Loucy (cell line): ENCODE data around the gene ADARB2.

Experiments used
- H2AFZ ChIP-seq: fragments of 200-600 bp; sonication (generic); 2 replicates; pipeline ENCODE4 v1.6.0; 2016; ENCODE audit warnings: antibody characterized with exemption, mild to moderate bottlenecking, low read length, moderate library complexity
- H3F3A ChIP-seq: fragments of 200-600 bp; 2 replicates; pipeline ENCODE4 v1.6.0; 2016; ENCODE audit warnings: antibody characterized with exemption, low read depth, mild to moderate bottlenecking
- H3K27me3 ChIP-seq: fragments of 200-600 bp; sonication (generic); 2 replicates; pipeline ENCODE4 v1.6.1; 2014; ENCODE audit warnings: low read length, mild to moderate bottlenecking; ENCODE audit not compliant: insufficient read depth, poor library complexity, severe bottlenecking
- H3K36me3 ChIP-seq: fragments of 200-600 bp; sonication (generic); 2 replicates; pipeline ENCODE4 v1.6.1; 2016; ENCODE audit warnings: low read length; ENCODE audit not compliant: insufficient read depth
- H3K4me1 ChIP-seq: fragments of 200-600 bp; sonication (generic); 2 replicates; pipeline ENCODE4 v1.5.1; 2014; ENCODE audit warnings: low read length, mild to moderate bottlenecking; ENCODE audit not compliant: insufficient read depth, poor library complexity, severe bottlenecking
- H3K4me2 ChIP-seq: fragments of 200-600 bp; sonication (generic); 2 replicates; pipeline ENCODE4 v1.6.0; 2014; ENCODE audit warnings: antibody characterized with exemption, low read length, low read depth, mild to moderate bottlenecking; ENCODE audit not compliant: poor library complexity, severe bottlenecking
- H3K4me3 ChIP-seq: fragments of 200-600 bp; sonication (generic); 2 replicates; pipeline ENCODE4 v1.5.1; 2014; ENCODE audit warnings: low read length, mild to moderate bottlenecking, mixed read lengths; ENCODE audit not compliant: poor library complexity, severe bottlenecking
- H3K79me2 ChIP-seq: fragments of 200-600 bp; sonication (generic); 2 replicates; pipeline ENCODE4 v1.6.1; 2014; ENCODE audit warnings: low read length; ENCODE audit not compliant: insufficient read depth
- H3K9ac ChIP-seq: fragments of 200-600 bp; sonication (generic); 2 replicates; pipeline ENCODE4 v1.6.0; 2014; ENCODE audit warnings: mild to moderate bottlenecking, low read depth, low read length, moderate library complexity; ENCODE audit not compliant: poor library complexity, severe bottlenecking
- H3K9me2 ChIP-seq: fragments of 200-600 bp; sonication (generic); replicated peaks from 2 replicates; pipeline ENCODE4 v1.6.1; 2016; ENCODE audit warnings: low read depth, low read length, mixed read lengths
- H3K9me3 ChIP-seq: fragments of 200-600 bp; sonication (generic); 2 replicates; pipeline ENCODE4 v1.6.1; 2014; ENCODE audit warnings: mild to moderate bottlenecking, antibody characterized with exemption, low read length, low read depth; ENCODE audit not compliant: insufficient read depth
- H4K20me1 ChIP-seq: fragments of 200-600 bp; sonication (generic); 2 replicates; pipeline ENCODE4 v1.6.0; 2014; ENCODE audit warnings: antibody characterized with exemption, low read length, mild to moderate bottlenecking; ENCODE audit not compliant: insufficient read depth, poor library complexity, severe bottlenecking
- EZH2phosphoT487 ChIP-seq: fragments of 200-600 bp; IDR thresholded peaks from 2 replicates; pipeline ENCODE4 v1.6.1; 2018; ENCODE audit warnings: antibody characterized with exemption, mild to moderate bottlenecking, moderate library complexity, borderline replicate concordance
- TF ChIP-seq, protein P1 (sequence below): fragments of 200-600 bp; sonication (generic); conservative IDR thresholded peaks from 2 replicates; pipeline ENCODE4 v1.5.1; 2014; ENCODE audit warnings: mild to moderate bottlenecking, antibody characterized with exemption, low read length

ADARB2 gene

DNA sequence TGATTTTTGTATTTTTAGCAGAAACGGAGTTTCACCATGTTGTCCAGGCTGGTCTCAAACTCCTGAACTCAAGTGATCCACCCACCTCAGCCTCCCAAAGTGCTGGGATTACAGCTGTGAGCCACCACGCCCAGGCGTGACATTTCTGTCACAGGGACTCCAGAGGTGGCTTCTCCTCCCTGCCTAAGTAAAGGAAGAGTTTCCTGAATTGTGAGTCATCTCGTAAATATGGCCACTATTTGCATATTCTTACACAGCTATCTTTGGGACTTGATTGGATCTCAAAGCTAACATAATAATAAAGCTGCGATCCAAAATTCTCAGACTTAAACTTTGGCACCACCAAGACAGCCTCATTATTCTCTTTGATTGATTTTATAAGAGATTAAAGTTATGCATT is 50.1 kb downstream of the ADARB2 start:
- Histone ChIP-seq H3F3A (no peaks in the 10 kb centered on the region), H3K27me3 (peaks cover 5% of the 10 kb centered on the region), H3K4me3 (no peak overlapping the region), H3K9ac (no peak overlapping the region), H3K4me2 (no peak overlapping the region), H3K4me1 (no peaks in the 10 kb centered on the region), H2AFZ (no peak overlapping the region), H3K36me3 (no peaks in the 10 kb centered on the region), H4K20me1 (no peaks in the 10 kb centered on the region), H3K79me2 (no peaks in the 10 kb centered on the region), H3K9me2 (no peaks in the 10 kb centered on the region), H3K9me3 (no peaks in the 10 kb centered on the region)
- TF ChIP-seq, protein P1, sequence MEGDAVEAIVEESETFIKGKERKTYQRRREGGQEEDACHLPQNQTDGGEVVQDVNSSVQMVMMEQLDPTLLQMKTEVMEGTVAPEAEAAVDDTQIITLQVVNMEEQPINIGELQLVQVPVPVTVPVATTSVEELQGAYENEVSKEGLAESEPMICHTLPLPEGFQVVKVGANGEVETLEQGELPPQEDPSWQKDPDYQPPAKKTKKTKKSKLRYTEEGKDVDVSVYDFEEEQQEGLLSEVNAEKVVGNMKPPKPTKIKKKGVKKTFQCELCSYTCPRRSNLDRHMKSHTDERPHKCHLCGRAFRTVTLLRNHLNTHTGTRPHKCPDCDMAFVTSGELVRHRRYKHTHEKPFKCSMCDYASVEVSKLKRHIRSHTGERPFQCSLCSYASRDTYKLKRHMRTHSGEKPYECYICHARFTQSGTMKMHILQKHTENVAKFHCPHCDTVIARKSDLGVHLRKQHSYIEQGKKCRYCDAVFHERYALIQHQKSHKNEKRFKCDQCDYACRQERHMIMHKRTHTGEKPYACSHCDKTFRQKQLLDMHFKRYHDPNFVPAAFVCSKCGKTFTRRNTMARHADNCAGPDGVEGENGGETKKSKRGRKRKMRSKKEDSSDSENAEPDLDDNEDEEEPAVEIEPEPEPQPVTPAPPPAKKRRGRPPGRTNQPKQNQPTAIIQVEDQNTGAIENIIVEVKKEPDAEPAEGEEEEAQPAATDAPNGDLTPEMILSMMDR: no peak
- no peak for TF ChIP-seq EZH2phosphoT487

DNA sequence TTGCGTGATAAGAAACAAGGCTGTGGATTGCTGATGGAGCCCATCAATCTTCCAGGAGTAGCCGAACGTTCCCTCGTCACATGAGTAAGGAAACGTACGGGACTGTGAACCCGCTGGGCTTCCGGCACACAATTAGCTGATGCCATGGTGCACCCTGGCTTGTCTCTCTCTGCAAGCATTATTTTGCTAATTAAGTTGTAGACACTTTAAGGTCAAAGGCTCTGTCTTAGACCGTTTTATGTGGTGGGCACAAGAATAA is 50.9 kb downstream of the ADARB2 start:
- Histone ChIP-seq H3K79me2 (no peaks in the 10 kb centered on the region), H3K9me2 (no peaks in the 10 kb centered on the region), H2AFZ (no peak overlapping the region), H3K9ac (no peak overlapping the region), H4K20me1 (no peaks in the 10 kb centered on the region), H3K36me3 (no peaks in the 10 kb centered on the region), H3K4me1 (no peaks in the 10 kb centered on the region), H3K9me3 (no peaks in the 10 kb centered on the region), H3K4me2 (no peak overlapping the region), H3K27me3 (peaks cover 5% of the 10 kb centered on the region), H3K4me3 (no peak overlapping the region), H3F3A (no peaks in the 10 kb centered on the region)
- no peak for TF ChIP-seq EZH2phosphoT487
- TF ChIP-seq, protein P1: no peak

DNA sequence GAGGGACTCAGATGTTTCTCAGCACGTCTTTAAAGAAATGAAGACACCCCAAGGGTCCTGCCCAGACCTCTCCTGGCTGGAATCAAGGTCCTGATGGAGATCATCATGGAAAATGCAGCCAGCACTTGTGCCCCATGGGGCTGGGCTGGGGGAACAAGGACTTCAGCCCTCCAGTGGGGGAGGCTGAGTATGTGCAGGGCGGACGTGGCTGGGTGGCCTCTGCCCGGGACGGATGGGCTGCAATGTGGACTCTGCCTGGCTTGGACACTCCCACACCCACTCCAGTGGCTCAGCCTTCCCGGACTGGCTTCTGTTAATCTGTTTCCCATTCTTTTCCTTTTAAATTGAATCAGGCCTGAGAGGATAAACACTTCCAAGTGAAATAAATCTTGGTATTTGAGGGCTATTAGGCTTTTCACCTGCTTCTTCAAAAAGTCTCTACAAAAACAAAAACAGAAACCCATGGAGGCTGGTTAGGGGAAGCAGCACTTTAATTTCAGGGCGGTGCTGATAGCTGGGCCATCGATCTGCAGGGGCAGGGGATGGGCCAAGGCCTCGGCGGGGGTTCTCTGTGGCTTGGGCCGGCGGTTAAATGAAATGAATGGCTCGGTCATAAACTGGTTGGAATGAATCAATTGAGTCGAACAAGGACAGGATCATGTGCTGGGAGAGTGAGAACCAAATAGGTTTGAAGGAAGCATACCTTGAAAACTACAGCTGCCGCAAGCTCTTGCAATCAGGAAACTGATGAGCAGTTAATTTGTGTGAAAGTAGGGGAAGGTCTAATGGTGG is 51.4 kb downstream of the ADARB2 start:
- no peaks in the 10 kb centered on the region for H3K36me3 ChIP-seq
- no peak for TF ChIP-seq EZH2phosphoT487
- TF ChIP-seq, protein P1: no peak
- no peak overlapping the region for H3K9ac ChIP-seq
- no peaks in the 10 kb centered on the region for H4K20me1 ChIP-seq
- no peaks in the 10 kb centered on the region for H3K9me3 ChIP-seq
- no peaks in the 10 kb centered on the region for H3K79me2 ChIP-seq
- no peaks in the 10 kb centered on the region for H3K4me1 ChIP-seq
- no peaks in the 10 kb centered on the region for H3K9me2 ChIP-seq
- H3F3A ChIP-seq: no peaks in the 10 kb centered on the region
- peaks cover 5% of the 10 kb centered on the region for H3K27me3 ChIP-seq
- H2AFZ ChIP-seq: no peak overlapping the region
- H3K4me2 ChIP-seq: no peak overlapping the region
- no peak overlapping the region for H3K4me3 ChIP-seq
